Medulla oblongata (tissue), 1 donor: ENCODE results near the gene PICK1.

ENCODE experiments used
- DNase-seq: peaks from one replicate; pipeline ENCODE4 v3.0.0-alpha.2; 2015; ENCODE audit errors: extremely low spot score

The PICK1 gene

GRCh38 chr22:38056969-38057891, at the start of gene PICK1:
TSS of gene PICK1 (plus strand) at chr22:38057404. CDS start at chr22:38057810, 406 bp downstream.
- peak; percentile 97 for DNase-seq

GRCh38 chr22:38009000-38009806, 48.0 kb upstream of the PICK1 start:
- DNase-seq: no peak

- DNase-seq: no peak
Observed at GRCh38 chr22:38012604-38013072, 44.6 kb upstream of the PICK1 start.

- DNase-seq: no peak
Observed at GRCh38 chr22:38014083-38014482, 43.1 kb upstream of the PICK1 start.

- DNase-seq: peak; percentile 92
Observed at GRCh38 chr22:38016182-38017151, 40.7 kb upstream of the PICK1 start.

- DNase-seq: peak; percentile 92
Observed at GRCh38 chr22:38017272-38017920, 39.8 kb upstream of the PICK1 start.

- DNase-seq: no peak
Observed at GRCh38 chr22:38017939-38018885, 39.0 kb upstream of the PICK1 start.

GRCh38 chr22:38018938-38019827, 38.0 kb upstream of the PICK1 start:
- DNase-seq: peak; percentile 52

- no peak for DNase-seq
Observed at GRCh38 chr22:38021206-38021605, 36.0 kb upstream of the PICK1 start.

GRCh38 chr22:38023045-38023444, 34.2 kb upstream of the PICK1 start:
- no peak for DNase-seq

GRCh38 chr22:38025514-38025913, 31.7 kb upstream of the PICK1 start:
- no peak for DNase-seq

- peak; percentile 75 for DNase-seq
Observed at GRCh38 chr22:38026130-38027111, 30.8 kb upstream of the PICK1 start.

- DNase-seq: peak; percentile 35
Observed at GRCh38 chr22:38027487-38027886, 29.7 kb upstream of the PICK1 start.

- DNase-seq: peak; percentile 38
Observed at GRCh38 chr22:38028344-38029130, 28.7 kb upstream of the PICK1 start.

GRCh38 chr22:38029370-38029769, 27.8 kb upstream of the PICK1 start:
- DNase-seq: no peak

GRCh38 chr22:38029901-38030300, 27.3 kb upstream of the PICK1 start:
- DNase-seq: no peak
